Activated T-helper 1 cell treated with anti-CD3 and anti-CD28 coated beads, Interleukin-12 subunit alpha, Interleukin-12 subunit beta, Interleukin-2, Interleukin-4 antibody, amounts not matched to agents 30 ng/mL and 10 ng/mL and 1 ng/mL, durations not matched to agents 14 hours and 24 hours and 36 hours (primary cell): Measurements from ENCODE around the gene TMEM125. TPM values are rescaled to one million over a fixed set of nuclear protein-coding genes. Genes with fewer than 3 reads are reported as not detected.

Experiments
- DNase-seq: peaks from one replicate; pipeline ENCODE4 v3.0.0; 2021; ENCODE audit warnings: low spot score
- H3K27ac Mint-ChIP-seq: one replicate; pipeline ENCODE4 v1.8.0; 2021; ENCODE audit warnings: mild to moderate bottlenecking, mixed read lengths
- H3K27me3 Mint-ChIP-seq: one replicate; pipeline ENCODE4 v1.8.0; 2022; ENCODE audit warnings: mild to moderate bottlenecking, moderate library complexity, mixed read lengths; ENCODE audit not compliant: insufficient read depth
- H3K36me3 Mint-ChIP-seq: one replicate; pipeline ENCODE4 v1.8.0; 2021; ENCODE audit warnings: low read depth, mixed read lengths
- H3K4me1 Mint-ChIP-seq: one replicate; pipeline ENCODE4 v1.8.0; 2021; ENCODE audit warnings: low read depth, mixed read lengths
- H3K4me3 Mint-ChIP-seq: one replicate; pipeline ENCODE4 v1.8.0; 2021; ENCODE audit warnings: mild to moderate bottlenecking, moderate library complexity, mixed read lengths
- H3K9me3 Mint-ChIP-seq: one replicate; pipeline ENCODE4 v1.8.0; 2021; ENCODE audit warnings: mixed read lengths
- intact Hi-C: fragments of 100-400 bp; cut with micrococcal nuclease; formaldehyde crosslinking; loops from one replicate; pipeline ENCODE4 v1.15.1; 2024
- total RNA-seq: library from RNA; stranded (reverse); gene quantifications from 2 replicates; pipeline ENCODE4 v1.2.3, GENCODE V29; 2022

Gene TMEM125
- total RNA-seq, 1 donor from 2014 or later = not detected

DNA sequence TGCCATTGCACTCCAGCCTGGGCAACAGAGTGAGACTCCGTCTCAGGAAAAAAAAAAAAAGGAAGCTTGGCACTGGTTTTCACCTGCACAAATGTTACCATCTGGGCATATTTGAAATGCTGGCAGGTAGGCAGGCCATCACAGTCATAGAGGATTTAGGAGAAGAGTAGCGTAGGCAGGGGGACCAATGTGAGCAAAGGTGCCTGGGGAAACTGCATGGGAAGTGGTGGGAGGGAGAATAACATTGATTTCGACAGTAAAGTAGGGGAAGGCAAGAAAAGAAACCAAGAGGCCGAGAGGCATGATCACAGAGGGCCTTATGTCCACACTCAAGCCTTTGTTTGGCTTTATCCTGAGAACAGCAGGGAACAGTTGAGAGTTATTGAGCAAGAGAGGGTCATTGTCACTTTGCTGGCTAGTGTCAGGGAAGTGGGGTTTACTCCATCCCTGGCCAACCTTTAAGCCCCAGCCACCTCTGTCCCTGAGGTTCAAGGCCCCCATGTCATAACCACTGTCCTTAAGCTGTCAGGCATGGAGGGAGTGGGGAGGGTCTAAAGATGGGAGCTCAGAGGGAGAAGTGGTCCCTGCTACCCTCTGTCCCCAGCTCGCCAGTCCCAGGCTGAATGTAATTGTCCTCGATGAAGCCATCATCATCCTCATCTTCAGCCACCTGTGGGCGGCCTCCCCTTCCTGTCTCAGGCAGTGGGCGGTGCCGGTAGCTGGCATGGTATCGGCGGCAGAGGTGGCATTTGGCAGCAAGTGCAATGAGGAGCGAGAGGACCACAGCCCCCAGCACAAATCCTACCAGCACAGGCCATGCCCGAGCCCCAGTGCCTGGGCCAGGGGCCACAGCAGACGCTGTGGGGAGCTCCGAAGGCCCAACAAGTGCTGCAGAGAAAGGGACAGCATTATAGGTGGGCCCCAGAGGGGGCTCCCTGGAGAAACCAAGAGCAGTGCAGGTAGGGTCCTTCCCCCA is 12.7 kb downstream of the TMEM125 start:
- no peak overlapping the region for H3K4me3 Mint-ChIP-seq
- H3K9me3 Mint-ChIP-seq = no peaks in the 10 kb centered on the region
- H3K4me1 Mint-ChIP-seq = no peaks in the 10 kb centered on the region
- intact Hi-C loops = no loop called here
- H3K36me3 Mint-ChIP-seq = no peaks in the 10 kb centered on the region
- no peak for DNase-seq
- peaks cover 11% of the 10 kb centered on the region for H3K27me3 Mint-ChIP-seq
- no peak overlapping the region for H3K27ac Mint-ChIP-seq

DNA sequence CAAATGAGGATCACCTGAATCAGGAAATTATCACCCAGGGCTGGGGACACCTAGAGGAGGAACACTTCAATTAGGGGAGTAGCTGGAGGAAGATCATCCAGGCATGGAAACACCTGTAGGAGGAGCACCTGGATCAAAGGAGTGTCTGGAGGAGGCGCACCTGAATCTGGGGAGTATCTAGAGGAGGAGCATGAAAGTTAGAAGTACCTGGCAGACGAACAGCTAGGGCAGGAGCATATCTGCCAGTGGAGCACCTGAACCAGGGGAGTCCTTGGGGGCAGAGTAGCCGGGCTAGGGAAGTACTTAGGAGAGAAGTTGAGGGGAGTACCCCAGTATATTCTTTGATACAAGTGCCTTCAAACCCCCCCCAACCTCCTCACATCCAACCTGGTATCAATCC is 14.3 kb downstream of the TMEM125 start:
- no peaks in the 10 kb centered on the region for H3K9me3 Mint-ChIP-seq
- H3K27ac Mint-ChIP-seq = no peak overlapping the region

DNA sequence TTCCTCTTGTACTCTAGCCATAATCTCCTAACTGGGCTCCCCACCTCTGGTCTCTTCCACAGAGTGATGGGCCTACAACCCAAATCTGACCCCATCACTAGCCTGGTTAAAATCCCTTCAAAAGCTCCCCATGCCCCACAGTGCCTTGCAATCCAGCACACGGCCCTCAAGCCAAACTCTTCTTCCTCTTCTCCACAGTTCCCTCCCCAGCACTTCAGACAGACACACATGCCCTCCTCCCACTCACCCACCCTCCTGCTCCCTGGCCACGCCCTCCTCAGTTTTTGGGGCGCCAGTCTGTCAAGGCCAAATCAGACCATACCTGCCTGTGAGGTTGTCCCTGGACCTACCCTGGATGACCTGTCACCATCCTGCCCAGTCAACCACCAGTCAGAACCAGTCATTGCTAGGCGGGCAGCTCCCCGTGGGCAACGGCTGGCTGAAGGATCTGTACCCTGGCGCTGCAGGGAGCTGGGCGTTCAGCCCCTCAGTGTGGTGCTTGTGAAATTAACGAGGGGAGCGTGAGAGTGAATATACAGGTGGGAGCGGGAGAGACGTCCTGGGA is 14.8 kb downstream of the TMEM125 start:
- DNase-seq = no peak
- no peaks in the 10 kb centered on the region for H3K9me3 Mint-ChIP-seq
- intact Hi-C loops = no loop called here
- no peaks in the 10 kb centered on the region for H3K36me3 Mint-ChIP-seq
- no peak overlapping the region for H3K27ac Mint-ChIP-seq
- no peak overlapping the region for H3K4me3 Mint-ChIP-seq
- peaks cover 19% of the 10 kb centered on the region for H3K27me3 Mint-ChIP-seq
- no peaks in the 10 kb centered on the region for H3K4me1 Mint-ChIP-seq

More for the DNA sequence above, 14.3 kb downstream of the TMEM125 start:
- DNase-seq = no peak
- intact Hi-C loops = no loop called here
- H3K4me1 Mint-ChIP-seq = no peaks in the 10 kb centered on the region
- H3K4me3 Mint-ChIP-seq = no peak overlapping the region
- no peaks in the 10 kb centered on the region for H3K36me3 Mint-ChIP-seq
- peaks cover 19% of the 10 kb centered on the region for H3K27me3 Mint-ChIP-seq

DNA sequence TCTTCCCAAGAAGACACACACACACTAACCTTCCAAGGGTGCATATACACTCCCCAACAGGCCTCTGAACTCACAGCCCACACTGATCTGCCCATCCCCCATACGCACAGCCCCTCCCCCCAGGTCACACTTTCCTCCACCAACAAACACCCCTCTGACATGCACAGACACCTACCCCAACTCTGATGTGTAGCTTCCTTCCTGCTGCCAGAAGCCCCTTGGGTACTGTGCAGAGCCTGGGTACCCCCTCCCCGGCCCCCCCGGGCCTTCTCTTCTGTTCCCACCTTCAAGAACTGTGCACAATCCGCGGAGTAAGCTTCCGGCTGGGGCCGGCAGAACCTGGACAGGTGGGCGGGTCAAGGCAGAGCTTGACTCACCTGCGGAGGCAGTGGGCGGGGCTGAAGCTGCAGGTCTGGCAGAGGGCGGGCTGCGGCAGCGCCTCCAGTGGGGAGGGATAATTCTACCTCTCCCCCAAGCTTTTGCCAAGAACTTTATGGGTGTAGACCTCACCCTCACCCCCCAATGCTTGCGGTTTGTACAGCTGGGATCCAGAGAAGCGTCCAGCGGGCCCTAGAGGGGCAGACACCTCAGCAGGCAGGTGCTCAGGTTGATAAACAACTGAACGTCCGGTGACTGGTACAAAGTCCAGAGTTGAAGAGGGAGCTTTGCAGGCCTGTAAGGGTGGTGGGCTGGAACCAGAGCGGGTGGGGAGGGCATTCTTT is 15.6 kb downstream of the TMEM125 start, which contains the start of gene C1orf210:
TSS of gene C1orf210 (minus strand) at position 313 of the 722 bp plus-strand sequence. CDS start 2,311 bp downstream, outside the sequence.
- no peak within 1 kb of the TSS for H3K27ac Mint-ChIP-seq
- H3K9me3 Mint-ChIP-seq = no peaks in the 10 kb centered on the region
- no peaks in the 10 kb centered on the region for H3K36me3 Mint-ChIP-seq
- no peaks in the 10 kb centered on the region for H3K4me1 Mint-ChIP-seq
- peaks cover 15% of the 10 kb centered on the region for H3K27me3 Mint-ChIP-seq
- intact Hi-C loops = no loop called here
- no peak for DNase-seq
- no peak within 1 kb of the TSS for H3K4me3 Mint-ChIP-seq

DNA sequence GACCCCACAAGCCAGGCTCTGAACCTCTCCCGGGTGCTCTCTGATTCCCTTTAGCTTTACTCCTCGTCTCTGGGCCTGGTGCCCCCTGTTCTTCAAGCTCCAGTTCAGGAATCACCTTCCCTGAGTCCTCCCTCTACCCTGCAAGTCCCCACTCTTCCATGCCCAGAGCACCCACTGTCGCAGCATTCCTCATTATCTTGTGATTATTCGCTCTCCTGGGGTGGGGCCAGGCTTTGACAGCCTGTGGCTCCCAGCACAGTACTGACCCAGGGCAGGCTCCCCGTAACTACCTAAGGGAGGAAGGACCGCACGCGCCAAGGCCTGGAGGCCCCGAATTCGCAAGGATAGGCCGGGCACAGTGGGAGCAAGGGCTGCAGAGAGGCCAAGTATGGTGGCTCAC is 16.3 kb downstream of the TMEM125 start:
- Mint-ChIP-seq H3K27me3 (peaks cover 14% of the 10 kb centered on the region), H3K9me3 (no peaks in the 10 kb centered on the region), H3K27ac (no peak overlapping the region), H3K36me3 (no peaks in the 10 kb centered on the region), H3K4me3 (no peak overlapping the region), H3K4me1 (no peaks in the 10 kb centered on the region)
- DNase-seq = no peak
- intact Hi-C loops = no loop called here

DNA sequence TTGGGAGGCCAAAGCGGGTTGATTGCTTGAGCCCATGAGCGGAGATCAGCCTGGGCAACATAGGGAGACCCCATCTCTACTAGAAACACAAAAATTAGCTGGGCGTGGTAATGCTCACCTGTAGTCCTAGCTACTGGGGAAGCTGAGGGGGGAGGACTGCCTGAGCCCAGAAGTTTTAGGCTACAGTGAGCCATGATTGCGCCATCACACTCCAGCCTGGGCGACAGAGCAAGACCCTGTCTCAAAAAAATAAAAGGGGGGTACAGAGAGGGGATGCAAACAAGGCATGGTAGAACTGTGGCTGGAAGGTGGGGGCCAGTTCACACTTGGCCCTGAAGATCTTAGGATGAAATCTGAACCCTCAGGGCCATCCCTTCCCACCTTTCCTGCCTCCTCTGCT is 16.8 kb downstream of the TMEM125 start:
- Mint-ChIP-seq H3K9me3 (no peaks in the 10 kb centered on the region), H3K27ac (no peak overlapping the region), H3K27me3 (peaks cover 14% of the 10 kb centered on the region), H3K4me1 (no peaks in the 10 kb centered on the region), H3K4me3 (no peak overlapping the region), H3K36me3 (no peaks in the 10 kb centered on the region)
- intact Hi-C loops = no loop called here
- no peak for DNase-seq

DNA sequence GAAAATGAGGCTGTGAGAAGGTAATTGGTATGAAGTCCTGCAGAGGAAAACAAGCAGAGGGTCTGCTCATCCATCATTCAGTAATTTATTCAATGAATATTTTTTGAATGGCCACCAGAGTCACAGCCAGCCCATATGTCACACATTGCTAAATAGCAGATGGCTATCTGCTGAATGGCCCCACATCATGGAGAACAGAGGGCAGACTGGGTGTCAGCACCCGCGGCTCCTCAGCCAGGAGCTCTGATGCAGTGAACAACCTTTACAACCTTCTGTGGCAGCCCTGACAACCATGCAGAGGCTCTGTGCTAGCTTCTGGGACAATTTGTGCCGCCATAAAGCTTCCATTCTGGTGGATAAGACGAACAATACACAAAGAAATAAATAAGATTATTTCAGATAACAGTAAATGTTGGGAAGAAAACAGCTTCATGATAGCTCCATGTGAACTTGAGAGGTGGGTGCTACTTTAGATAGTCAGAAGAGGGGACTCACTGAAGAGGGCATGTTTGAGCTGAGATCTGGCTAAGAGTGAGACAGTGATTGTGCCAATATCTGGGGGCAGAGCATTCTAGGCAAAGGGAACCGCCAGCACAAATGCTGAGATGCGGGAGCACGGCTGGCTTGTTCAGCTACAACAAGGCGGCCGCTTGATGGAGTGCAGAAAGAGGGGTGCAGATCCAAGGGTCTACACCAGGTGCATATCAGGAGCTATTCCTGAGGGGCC is 18.4 kb downstream of the TMEM125 start:
- H3K4me1 Mint-ChIP-seq = no peaks in the 10 kb centered on the region
- DNase-seq = no peak
- H3K4me3 Mint-ChIP-seq = no peak overlapping the region
- H3K27ac Mint-ChIP-seq = no peak overlapping the region
- peaks cover 14% of the 10 kb centered on the region for H3K27me3 Mint-ChIP-seq
- H3K36me3 Mint-ChIP-seq = no peaks in the 10 kb centered on the region
- intact Hi-C loops = no loop called here
- no peaks in the 10 kb centered on the region for H3K9me3 Mint-ChIP-seq

DNA sequence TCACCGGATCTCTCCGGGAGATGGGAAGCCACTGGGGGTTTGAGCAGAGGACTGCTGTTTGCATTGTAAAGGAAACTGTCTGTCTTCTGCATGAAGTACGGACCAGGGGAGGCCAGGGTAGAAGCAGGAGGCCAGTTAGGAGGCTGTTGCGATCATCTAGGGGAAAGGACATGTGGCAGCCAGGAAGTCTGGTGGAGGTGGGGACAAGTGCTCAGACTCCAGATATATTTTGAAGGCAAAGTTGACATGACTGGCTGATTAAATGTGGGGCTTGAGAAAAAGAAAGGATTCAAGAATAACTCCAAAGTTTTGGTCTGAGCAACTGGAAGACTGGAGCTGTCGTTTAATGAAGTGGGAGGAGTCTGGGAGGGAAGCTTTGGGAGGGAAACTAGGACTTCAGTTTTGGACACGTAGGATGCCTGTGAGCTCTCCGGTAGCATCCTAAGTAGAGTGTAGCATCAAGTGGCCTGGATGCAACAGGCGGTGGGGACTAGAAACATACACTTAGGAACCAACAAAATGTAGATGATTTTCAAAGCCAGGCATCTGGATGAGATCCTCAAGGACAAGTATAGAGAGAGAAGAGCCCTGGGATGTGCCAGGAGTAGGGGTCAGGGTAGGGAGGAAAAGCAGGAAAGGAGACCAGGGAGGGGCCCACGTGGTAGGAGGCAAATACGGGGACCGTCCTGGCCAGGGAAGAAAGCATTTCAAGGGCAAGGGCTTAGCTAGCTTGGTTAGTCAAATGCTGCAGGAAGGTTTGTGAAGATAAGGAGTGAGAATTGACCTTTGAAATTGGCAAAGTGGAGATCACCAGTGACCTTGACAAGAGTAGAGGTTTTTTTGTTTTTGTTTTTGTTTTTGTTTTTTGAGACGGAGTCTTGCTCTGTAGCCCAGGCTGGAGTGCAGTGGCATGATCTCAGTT is 19.3 kb downstream of the TMEM125 start:
- no peaks in the 10 kb centered on the region for H3K4me1 Mint-ChIP-seq
- intact Hi-C loops = no loop called here
- peaks cover 14% of the 10 kb centered on the region for H3K27me3 Mint-ChIP-seq
- no peak overlapping the region for H3K4me3 Mint-ChIP-seq
- no peak overlapping the region for H3K27ac Mint-ChIP-seq
- H3K9me3 Mint-ChIP-seq = no peaks in the 10 kb centered on the region
- H3K36me3 Mint-ChIP-seq = no peaks in the 10 kb centered on the region
- DNase-seq = no peak

DNA sequence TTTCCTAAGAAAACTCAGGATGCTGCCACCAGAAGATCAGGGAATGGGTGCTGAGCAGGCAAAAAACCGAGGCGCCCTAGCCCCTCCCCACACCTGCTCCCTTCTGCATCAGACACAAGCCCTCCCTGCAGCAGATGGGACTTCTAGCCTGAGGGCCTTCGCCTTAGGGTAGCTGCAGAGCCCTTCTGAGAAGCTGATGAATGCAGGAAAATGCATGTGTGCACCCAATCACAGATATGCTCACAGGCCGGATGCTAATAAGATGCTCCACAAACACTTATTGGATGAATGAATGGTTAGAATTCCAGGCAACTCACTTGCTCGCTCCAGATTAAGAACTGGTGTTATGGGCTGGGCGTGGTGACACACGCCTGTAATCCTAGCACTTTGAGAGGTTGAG is 22.4 kb downstream of the TMEM125 start:
- Mint-ChIP-seq H3K27me3 (peaks cover 11% of the 10 kb centered on the region), H3K9me3 (no peaks in the 10 kb centered on the region), H3K36me3 (no peaks in the 10 kb centered on the region), H3K4me1 (peaks cover 22% of the 10 kb centered on the region), H3K27ac (no peak overlapping the region), H3K4me3 (no peak overlapping the region)
- intact Hi-C loops = no loop called here
- no peak for DNase-seq

DNA sequence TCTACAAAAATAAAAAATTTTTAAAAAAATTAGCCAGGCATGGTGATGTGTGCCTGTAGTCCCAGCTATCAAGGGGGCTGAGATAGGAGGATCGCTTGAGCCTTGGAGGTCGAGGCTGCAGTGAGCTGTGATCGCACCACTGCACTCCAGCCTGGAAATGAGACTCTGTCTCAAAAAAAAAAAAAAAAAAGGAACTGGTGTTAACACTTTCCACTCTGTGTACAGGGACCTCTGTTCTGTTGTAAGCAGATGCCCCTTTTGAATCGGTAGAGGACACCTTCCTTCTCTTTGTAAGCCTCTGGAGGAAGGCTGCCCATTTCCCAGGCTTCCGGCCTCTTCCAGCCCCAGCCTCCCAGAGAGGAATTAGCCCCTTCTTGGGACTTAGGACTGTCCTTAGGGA is 22.9 kb downstream of the TMEM125 start:
- intact Hi-C loops = no loop called here
- Mint-ChIP-seq H3K9me3 (no peaks in the 10 kb centered on the region), H3K27me3 (peaks cover 6% of the 10 kb centered on the region), H3K4me1 (peaks cover 22% of the 10 kb centered on the region), H3K27ac (no peak overlapping the region), H3K36me3 (no peaks in the 10 kb centered on the region), H3K4me3 (no peak overlapping the region)
- no peak for DNase-seq

DNA sequence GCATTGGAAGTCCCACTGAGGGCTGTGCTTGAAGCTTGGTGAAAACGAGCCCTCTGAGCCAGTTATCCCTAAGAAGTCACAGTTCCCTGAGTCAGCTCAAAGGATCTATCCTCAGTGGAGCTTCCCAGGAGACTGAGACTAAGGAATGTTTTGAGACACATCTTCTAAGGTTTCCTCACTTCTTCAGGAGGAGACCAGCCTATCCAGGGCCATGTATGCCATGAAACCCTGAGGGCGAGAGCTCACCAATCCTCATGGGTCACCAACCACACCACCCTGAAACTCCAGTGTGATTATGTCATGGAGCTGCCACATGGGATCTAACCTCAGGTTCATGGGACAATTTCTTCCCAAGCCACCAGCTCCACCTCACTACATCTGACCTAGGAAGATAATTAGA is 23.4 kb downstream of the TMEM125 start:
- no peaks in the 10 kb centered on the region for H3K36me3 Mint-ChIP-seq
- H3K4me3 Mint-ChIP-seq = no peak overlapping the region
- intact Hi-C loops = no loop called here
- H3K4me1 Mint-ChIP-seq = peaks cover 22% of the 10 kb centered on the region
- DNase-seq = no peak
- no peak overlapping the region for H3K27ac Mint-ChIP-seq
- H3K9me3 Mint-ChIP-seq = no peaks in the 10 kb centered on the region
- peaks cover 3% of the 10 kb centered on the region for H3K27me3 Mint-ChIP-seq
